Thyroid gland (tissue), 4 donors: Measurements from ENCODE around the gene FOXO3.

Source experiments
- POLR2A ChIP-seq, 2 donors: fragments of 450-650 bp; IDR thresholded peaks; one replicate each; pipeline ENCODE4 v1.6.1; 2017; ENCODE audit warnings: antibody characterized with exemption in 2 of 2, mild to moderate bottlenecking in 2 of 2, moderate library complexity in 1 of 2
- TF ChIP-seq, protein P1 (sequence below), 6 experiments: fragments of 200-600 bp in 3 of 6; fragments of 450-650 bp in 3 of 6; sonication (generic) in 3 of 6; IDR thresholded peaks; one replicate each; pipeline ENCODE4 v1.5.1; 2016 to 2019; ENCODE audit warnings: antibody characterized with exemption in 6 of 6, mild to moderate bottlenecking in 2 of 6, inconsistent platforms in 1 of 6, moderate library complexity in 1 of 6

DNA sequence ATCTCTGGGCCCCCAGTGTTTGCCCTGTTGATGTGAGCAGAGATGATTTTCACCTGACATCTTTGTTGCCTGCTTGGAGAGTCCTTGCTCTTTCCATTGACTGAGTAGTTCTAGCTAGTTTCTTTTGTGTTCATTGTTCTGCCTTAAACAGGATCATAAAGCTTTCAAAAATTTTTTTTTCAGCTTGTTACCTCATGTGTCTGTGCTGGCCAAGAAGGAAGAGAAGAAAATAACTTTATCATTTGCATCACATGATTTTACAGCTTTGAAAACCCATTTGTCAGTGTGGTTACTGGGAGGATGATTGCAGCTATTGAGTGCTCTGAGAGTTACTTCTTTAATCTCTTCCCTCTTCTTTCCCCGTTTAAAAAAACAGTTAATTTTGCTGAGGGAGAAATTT lies 16.0 kb downstream of the FOXO3 start:
- TF ChIP-seq, protein P1, sequence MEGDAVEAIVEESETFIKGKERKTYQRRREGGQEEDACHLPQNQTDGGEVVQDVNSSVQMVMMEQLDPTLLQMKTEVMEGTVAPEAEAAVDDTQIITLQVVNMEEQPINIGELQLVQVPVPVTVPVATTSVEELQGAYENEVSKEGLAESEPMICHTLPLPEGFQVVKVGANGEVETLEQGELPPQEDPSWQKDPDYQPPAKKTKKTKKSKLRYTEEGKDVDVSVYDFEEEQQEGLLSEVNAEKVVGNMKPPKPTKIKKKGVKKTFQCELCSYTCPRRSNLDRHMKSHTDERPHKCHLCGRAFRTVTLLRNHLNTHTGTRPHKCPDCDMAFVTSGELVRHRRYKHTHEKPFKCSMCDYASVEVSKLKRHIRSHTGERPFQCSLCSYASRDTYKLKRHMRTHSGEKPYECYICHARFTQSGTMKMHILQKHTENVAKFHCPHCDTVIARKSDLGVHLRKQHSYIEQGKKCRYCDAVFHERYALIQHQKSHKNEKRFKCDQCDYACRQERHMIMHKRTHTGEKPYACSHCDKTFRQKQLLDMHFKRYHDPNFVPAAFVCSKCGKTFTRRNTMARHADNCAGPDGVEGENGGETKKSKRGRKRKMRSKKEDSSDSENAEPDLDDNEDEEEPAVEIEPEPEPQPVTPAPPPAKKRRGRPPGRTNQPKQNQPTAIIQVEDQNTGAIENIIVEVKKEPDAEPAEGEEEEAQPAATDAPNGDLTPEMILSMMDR (IDR thresholded peaks at IDR 0.05): no peak
- no peak for TF ChIP-seq POLR2A (IDR thresholded peaks at IDR 0.05)
